Esophagus muscularis mucosa (tissue), 4 donors: Measurements from ENCODE around the gene DACT2.

ENCODE experiments used
- CTCF ChIP-seq, 3 experiments: fragments of 200-600 bp in 2 of 3; fragments of 450-650 bp in 1 of 3; sonication (generic) in 2 of 3; IDR thresholded peaks; one replicate each; pipeline ENCODE4 v1.5.1; 2017 to 2019; ENCODE audit warnings: antibody characterized with exemption in 3 of 3, mild to moderate bottlenecking in 2 of 3, moderate library complexity in 1 of 3
- EP300 ChIP-seq: sonication (generic); formaldehyde crosslinking; IDR thresholded peaks from one replicate; pipeline ENCODE4 v1.6.1; 2017; ENCODE audit warnings: antibody characterized with exemption
- POLR2A ChIP-seq: fragments of 450-650 bp; IDR thresholded peaks from one replicate; pipeline ENCODE4 v1.6.1; 2017; ENCODE audit warnings: antibody characterized with exemption, moderate library complexity, mild to moderate bottlenecking, low read depth
- POLR2AphosphoS5 ChIP-seq, 2 donors: sonication (generic); formaldehyde crosslinking; IDR thresholded peaks; one replicate each; pipeline ENCODE4 v1.6.1; 2017; ENCODE audit warnings: antibody characterized with exemption in 2 of 2

GRCh38 chr6:168280899-168281245 is 38.7 kb downstream of the DACT2 start:
- TF ChIP-seq CTCF (IDR thresholded peaks at IDR 0.05), result no peak
- TF ChIP-seq POLR2A, result no peak
- TF ChIP-seq POLR2AphosphoS5 (IDR thresholded peaks at IDR 0.05), result no peak
- TF ChIP-seq EP300, result no peak
